Mammary epithelial cell (primary cell): ENCODE results near the gene SLC25A33.

Source experiments
- CTCF ChIP-seq, 2 donors: IDR thresholded peaks in 1 of 2; conservative IDR thresholded peaks in 1 of 2; 2 replicates each; pipeline ENCODE4 v1.5.1; 2011 to 2012; ENCODE audit warnings: inconsistent platforms in 2 of 2, low read length in 2 of 2, mild to moderate bottlenecking in 2 of 2, control low read depth in 1 of 2, low read depth in 1 of 2; ENCODE audit not compliant: insufficient read depth in 1 of 2; ENCODE audit errors: extremely low read depth in 1 of 2
- EZH2 ChIP-seq: IDR thresholded peaks from 2 replicates; pipeline ENCODE4 v1.6.1; 2012; ENCODE audit warnings: low read length, inconsistent platforms, borderline replicate concordance

GRCh38 chr1:9580942-9581341, 41.7 kb downstream of the SLC25A33 start:
- TF ChIP-seq CTCF (conservative IDR thresholded peaks at IDR 0.05 in 1 of 2, IDR thresholded peaks at IDR 0.05 in 1 of 2; ENCODE audit: extremely low read depth in 1 of 2, insufficient read depth in 1 of 2, low read depth in 1 of 2, low read length in 2 of 2): no peak
- no peak for TF ChIP-seq EZH2
